ENCODE measurements around the gene SP140L. TPM values are rescaled to one million over a fixed set of nuclear protein-coding genes. Genes with fewer than 3 reads are reported as not detected.
"Not testable (repeated sequence)": the region's sequence is repeated elsewhere in the genome, so short reads cannot be mapped to it uniquely, and the experiment has no call there.

Gene SP140L
- total and polyA plus RNA-seq, 10 donors: 32.0 to 85.7 (median 59.3) TPM

DNA sequence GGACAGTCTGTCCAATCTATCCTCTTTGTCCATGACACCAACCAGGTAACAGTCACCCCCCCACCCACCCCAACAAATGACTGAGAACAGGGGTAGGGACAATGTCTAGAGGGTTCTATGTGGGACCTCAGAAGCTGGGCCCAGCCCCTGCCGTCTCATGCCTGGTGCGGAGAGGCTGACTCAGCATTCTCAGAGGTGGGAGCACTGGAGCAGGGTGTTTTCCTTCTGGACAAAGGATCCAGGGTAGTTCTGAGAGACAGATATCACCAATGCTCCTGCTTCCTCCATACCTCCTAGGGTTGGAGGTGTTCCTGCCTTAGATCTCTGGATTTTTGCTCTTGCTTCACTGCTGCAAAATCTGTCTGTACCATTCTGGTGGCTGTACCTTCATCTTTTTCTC, 55.1 kb downstream of the SP140L start:
- Histone ChIP-seq H3K27ac (no peak overlapping the region), H3K36me3 (peaks cover 0 to 92% (median 40%) of the 10 kb centered on the region in 6 donors), H3K27me3 (replicated peaks in 1 of 7) (no peaks in the 10 kb centered on the region), H3K4me3 (no peak overlapping the region), H3K9me3 (no peaks in the 10 kb centered on the region), H3K4me1 (no peaks in the 10 kb centered on the region)
- 96 to 100% (median 98%) methylated on average over 2 of the region's 2 CpGs; no CpG with 5 or more reads in 1 of the 5 donors for WGBS, 5 donors
- intact Hi-C loops (cut with DNase I; ENCODE audit: low total_unique reads): no loop called here
- DNase-seq: no peak
- TF ChIP-seq POLR2A (IDR thresholded peaks at IDR 0.05) (no peak), POLR2AphosphoS5 (IDR thresholded peaks at IDR 0.05) (no peak)
- TF ChIP-seq, protein P1, sequence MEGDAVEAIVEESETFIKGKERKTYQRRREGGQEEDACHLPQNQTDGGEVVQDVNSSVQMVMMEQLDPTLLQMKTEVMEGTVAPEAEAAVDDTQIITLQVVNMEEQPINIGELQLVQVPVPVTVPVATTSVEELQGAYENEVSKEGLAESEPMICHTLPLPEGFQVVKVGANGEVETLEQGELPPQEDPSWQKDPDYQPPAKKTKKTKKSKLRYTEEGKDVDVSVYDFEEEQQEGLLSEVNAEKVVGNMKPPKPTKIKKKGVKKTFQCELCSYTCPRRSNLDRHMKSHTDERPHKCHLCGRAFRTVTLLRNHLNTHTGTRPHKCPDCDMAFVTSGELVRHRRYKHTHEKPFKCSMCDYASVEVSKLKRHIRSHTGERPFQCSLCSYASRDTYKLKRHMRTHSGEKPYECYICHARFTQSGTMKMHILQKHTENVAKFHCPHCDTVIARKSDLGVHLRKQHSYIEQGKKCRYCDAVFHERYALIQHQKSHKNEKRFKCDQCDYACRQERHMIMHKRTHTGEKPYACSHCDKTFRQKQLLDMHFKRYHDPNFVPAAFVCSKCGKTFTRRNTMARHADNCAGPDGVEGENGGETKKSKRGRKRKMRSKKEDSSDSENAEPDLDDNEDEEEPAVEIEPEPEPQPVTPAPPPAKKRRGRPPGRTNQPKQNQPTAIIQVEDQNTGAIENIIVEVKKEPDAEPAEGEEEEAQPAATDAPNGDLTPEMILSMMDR (IDR thresholded peaks at IDR 0.05 in 8 of 11, conservative IDR thresholded peaks at IDR 0.05 in 3 of 11): no peak

DNA sequence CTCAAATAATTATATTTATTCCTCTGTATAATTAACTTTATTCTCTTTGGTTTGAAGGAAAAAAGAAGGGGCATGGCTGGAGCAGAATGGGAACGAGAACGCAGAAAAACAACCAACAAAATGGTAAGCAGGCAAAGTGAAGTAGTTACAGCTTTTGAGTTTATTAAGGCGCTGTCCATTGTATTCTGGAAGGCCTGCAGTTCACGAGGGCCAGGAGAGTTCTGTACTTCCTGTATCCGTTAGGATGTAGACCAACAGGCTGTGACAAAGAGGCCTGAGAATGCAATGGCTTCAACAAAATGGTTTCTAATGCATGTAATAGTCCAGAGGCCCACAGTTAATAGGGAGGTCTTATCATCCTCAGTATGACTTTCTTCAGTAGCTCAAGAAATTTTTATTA, 56.5 kb downstream of the SP140L start:
- no peak overlapping the region for H3K27ac ChIP-seq
- no peak for DNase-seq
- no peak for TF ChIP-seq POLR2A (IDR thresholded peaks at IDR 0.05)
- TF ChIP-seq, protein P1 (IDR thresholded peaks at IDR 0.05 in 8 of 11, conservative IDR thresholded peaks at IDR 0.05 in 3 of 11): no peak
- no peak for TF ChIP-seq POLR2AphosphoS5 (IDR thresholded peaks at IDR 0.05)
- H3K36me3 ChIP-seq: peaks cover 0 to 92% (median 43%) of the 10 kb centered on the region in 6 donors
- no peaks in the 10 kb centered on the region for H3K27me3 ChIP-seq (replicated peaks in 1 of 7)
- H3K4me1 ChIP-seq: no peaks in the 10 kb centered on the region
- no peaks in the 10 kb centered on the region for H3K9me3 ChIP-seq
- 83 to 90% (median 87%) methylated on average over 5 of the region's 5 CpGs for WGBS, 5 donors
- H3K4me3 ChIP-seq: no peak overlapping the region
- intact Hi-C loops (cut with DNase I; ENCODE audit: low total_unique reads): no loop called here

DNA sequence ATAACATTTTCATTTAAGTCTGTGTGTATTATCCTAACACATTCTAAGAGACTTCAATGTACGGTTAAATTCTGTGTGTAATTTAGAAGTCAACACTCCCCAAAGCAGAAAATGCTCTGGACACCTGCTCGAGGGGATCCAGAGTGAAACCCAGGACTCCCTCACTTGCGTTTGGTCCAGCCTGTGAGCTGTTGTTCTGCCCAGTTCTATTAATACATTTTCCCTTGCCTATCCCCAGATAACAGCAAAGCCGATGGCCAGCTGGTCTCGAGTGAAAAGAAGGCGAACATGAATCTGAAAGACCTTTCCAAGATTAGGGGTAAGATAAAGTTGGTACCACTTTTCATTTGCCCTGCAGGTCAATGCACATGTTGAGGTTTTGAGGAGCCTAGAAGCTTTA, 58.0 kb downstream of the SP140L start:
- H3K4me3 ChIP-seq: no peak overlapping the region
- no peak for TF ChIP-seq POLR2AphosphoS5 (IDR thresholded peaks at IDR 0.05)
- TF ChIP-seq POLR2A (IDR thresholded peaks at IDR 0.05): no peak
- 96 to 98% (median 96%) methylated on average over 6 of the region's 6 CpGs for WGBS, 5 donors
- H3K36me3 ChIP-seq: peaks cover 0 to 98% (median 57%) of the 10 kb centered on the region in 6 donors
- H3K9me3 ChIP-seq: no peaks in the 10 kb centered on the region
- H3K27ac ChIP-seq: no peak overlapping the region
- DNase-seq: no peak
- no peaks in the 10 kb centered on the region for H3K27me3 ChIP-seq (replicated peaks in 1 of 7)
- intact Hi-C loops (cut with DNase I; ENCODE audit: low total_unique reads): no loop called here
- no peaks in the 10 kb centered on the region for H3K4me1 ChIP-seq

DNA sequence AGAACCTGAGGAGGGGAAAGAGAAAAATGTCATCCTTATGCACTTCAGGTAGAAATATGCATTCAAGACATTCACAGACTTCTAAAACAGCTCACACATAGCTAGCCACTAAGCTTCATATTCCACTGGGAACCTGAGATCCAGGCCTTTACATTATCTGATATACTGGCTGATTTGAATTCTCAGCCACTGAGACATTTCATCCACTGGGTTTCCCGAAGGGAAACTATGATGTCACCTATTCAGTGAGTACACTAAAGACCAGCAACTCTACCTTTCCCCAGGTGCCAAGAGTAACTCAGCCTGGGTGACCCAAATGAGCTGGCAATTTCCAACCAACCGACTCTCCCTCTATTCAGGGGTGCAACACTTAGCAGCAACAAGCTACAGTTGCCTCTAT, 67.3 kb downstream of the SP140L start:
- WGBS, 5 donors: 94 to 98% (median 96%) methylated on average over 2 of the region's 2 CpGs
- no peaks in the 10 kb centered on the region for H3K4me1 ChIP-seq
- H3K36me3 ChIP-seq: peaks cover 4 to 100% (median 78%) of the 10 kb centered on the region in 6 donors
- no peak overlapping the region for H3K27ac ChIP-seq
- DNase-seq: no peak
- intact Hi-C loops (cut with DNase I; ENCODE audit: low total_unique reads): no loop called here
- no peak for TF ChIP-seq POLR2AphosphoS5 (IDR thresholded peaks at IDR 0.05)
- TF ChIP-seq POLR2A (IDR thresholded peaks at IDR 0.05): no peak
- TF ChIP-seq, protein P1 (IDR thresholded peaks at IDR 0.05 in 8 of 11, conservative IDR thresholded peaks at IDR 0.05 in 3 of 11): no peak
- peaks cover 0 to 18% (median 13%) of the 10 kb centered on the region in 8 donors for H3K9me3 ChIP-seq
- H3K4me3 ChIP-seq: no peak overlapping the region
- H3K27me3 ChIP-seq (replicated peaks in 1 of 7): no peaks in the 10 kb centered on the region

DNA sequence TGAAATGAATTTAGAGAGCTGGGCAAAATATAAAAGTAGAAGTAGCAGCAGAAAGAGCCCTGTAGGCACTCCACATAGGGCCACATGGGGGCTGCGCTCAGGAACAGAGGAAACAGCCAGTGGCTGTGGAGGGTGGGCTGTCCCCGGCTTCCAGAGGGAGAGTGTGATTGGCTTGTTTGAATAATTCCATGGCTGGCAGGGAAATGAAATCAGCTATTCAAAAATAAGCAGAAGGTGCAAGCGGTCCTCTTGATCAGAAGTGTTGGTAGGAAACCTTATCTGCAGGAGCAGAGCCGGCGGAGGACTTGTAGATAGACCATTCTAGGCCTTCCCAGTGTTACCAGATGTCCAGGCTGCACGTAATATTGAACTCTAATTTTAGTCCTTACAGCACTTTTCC, 71.7 kb downstream of the SP140L start:
- intact Hi-C loops (cut with DNase I; ENCODE audit: low total_unique reads); H3K4me1 ChIP-seq; H3K27me3 ChIP-seq (replicated peaks in 1 of 7); DNase-seq; H3K4me3 ChIP-seq; H3K27ac ChIP-seq: not testable (repeated sequence)
- WGBS, 5 donors: 93 to 98% (median 95%) methylated on average over 5 to 6 of the region's 6 CpGs
- peaks cover 0 to 18% (median 13%) of the 10 kb centered on the region in 8 donors for H3K9me3 ChIP-seq
- H3K36me3 ChIP-seq: peaks cover 0 to 91% (median 63%) of the 10 kb centered on the region in 6 donors
